ENCODE measurements around the gene LHX2. TPM values are rescaled to one million over a fixed set of nuclear protein-coding genes. Genes with fewer than 3 reads are reported as not detected.

LHX2 gene
- total RNA-seq, result under 1 TPM in 1 of 4 donors, not detected in 3; 0.22 TPM

DNA sequence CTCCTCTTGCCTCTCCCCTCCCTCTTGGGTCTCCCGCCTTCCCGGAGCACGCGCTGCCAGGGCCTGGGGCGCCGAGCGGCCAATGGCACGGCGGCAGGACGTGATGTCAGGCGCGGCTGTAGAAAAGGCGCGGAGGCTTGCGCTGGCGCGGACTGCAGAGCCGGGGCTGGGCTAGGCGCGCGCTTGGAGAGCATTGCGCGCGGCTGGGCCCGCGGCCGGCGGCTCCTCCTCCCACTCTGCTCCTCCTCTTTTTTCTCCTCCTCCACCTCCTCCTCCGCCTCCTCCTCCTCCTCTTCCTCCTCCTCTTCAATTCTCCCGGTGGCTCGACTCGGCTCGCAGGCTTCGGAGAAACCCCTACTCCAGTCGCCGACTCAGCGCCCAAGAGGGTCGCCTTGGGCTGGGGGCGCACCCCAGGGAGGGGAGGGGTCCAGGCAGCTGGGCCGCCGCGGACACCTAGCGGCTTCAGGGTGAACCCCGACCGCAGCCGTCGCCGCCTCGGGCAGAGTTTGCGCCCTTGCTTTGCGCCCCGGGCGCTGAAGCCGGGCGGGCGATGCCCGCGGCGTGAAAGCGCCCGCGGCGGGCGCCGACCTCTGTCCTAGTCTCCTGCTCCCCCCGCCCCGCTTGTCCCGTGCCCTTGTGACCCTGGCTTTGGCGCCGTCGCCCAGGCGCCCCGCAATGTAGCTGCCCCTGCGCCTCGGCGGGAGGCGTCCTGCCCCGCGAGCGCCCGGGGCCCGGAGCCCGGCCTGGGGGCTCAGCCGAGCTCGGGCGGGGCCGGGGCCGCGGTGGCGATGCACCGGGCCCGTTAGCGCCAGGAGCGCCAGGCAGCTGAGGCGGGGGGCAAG, at the start of gene LHX2:
LHX2 (plus strand) TSS at position 309 of the 842 bp plus-strand sequence. CDS start 581 bp downstream, outside the sequence.
- 0 to 3% methylated on average over 8 to 10 of the region's 95 CpGs for WGBS, 2 donors
- no peak for DNase-seq
- intact Hi-C loops (cut with DNase I), result no loop called here
- Histone ChIP-seq H3K9me3 (no peaks in the 10 kb centered on the region), H3K27ac (no peak within 1 kb of the TSS), H3K4me3 (peak within 1 kb of the TSS; percentile 7 to 61 (median 32)), H3K4me1 (peaks cover 32 to 86% (median 40%) of the 10 kb centered on the region in 3 donors), H3K36me3 (no peaks in the 10 kb centered on the region), H3K27me3 (peaks cover 79 to 100% (median 88%) of the 10 kb centered on the region in 4 donors)
- TF ChIP-seq POLR2A (IDR thresholded peaks at IDR 0.05), result no peak
- TF ChIP-seq CTCF (IDR thresholded peaks at IDR 0.05), result no peak

DNA sequence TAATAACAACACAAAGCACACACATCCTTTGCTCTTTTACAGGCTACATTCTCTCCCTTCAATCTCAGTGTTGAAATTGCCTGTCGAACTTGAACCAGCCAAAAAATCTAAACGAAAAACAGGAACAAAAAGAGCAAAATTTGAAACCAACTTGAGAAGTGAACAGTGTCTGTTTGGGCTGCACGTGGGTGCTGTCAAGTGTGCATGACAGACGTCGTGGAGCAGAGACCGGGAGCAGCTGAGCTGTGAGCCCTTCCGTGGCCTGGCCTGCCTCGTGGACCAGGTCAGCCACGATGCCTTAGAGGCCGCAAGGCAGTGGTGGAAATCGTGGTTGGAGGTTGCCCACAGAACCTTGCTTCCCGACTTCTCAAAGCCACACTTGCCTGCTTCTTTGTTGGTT, 46.8 kb upstream of the LHX2 start:
- WGBS, 2 donors, result 60 to 66% methylated on average over 11 to 12 of the region's 12 CpGs
- Histone ChIP-seq H3K27me3 (peaks cover 0 to 62% (median 0%) of the 10 kb centered on the region in 4 donors), H3K27ac (no peak overlapping the region), H3K4me1 (no peaks in the 10 kb centered on the region), H3K9me3 (no peaks in the 10 kb centered on the region), H3K4me3 (no peak overlapping the region), H3K36me3 (no peaks in the 10 kb centered on the region)
- TF ChIP-seq POLR2A (IDR thresholded peaks at IDR 0.05), result no peak
- no peak for TF ChIP-seq CTCF (IDR thresholded peaks at IDR 0.05)
- DNase-seq, result no peak
- intact Hi-C loops (cut with DNase I), result no loop called here

DNA sequence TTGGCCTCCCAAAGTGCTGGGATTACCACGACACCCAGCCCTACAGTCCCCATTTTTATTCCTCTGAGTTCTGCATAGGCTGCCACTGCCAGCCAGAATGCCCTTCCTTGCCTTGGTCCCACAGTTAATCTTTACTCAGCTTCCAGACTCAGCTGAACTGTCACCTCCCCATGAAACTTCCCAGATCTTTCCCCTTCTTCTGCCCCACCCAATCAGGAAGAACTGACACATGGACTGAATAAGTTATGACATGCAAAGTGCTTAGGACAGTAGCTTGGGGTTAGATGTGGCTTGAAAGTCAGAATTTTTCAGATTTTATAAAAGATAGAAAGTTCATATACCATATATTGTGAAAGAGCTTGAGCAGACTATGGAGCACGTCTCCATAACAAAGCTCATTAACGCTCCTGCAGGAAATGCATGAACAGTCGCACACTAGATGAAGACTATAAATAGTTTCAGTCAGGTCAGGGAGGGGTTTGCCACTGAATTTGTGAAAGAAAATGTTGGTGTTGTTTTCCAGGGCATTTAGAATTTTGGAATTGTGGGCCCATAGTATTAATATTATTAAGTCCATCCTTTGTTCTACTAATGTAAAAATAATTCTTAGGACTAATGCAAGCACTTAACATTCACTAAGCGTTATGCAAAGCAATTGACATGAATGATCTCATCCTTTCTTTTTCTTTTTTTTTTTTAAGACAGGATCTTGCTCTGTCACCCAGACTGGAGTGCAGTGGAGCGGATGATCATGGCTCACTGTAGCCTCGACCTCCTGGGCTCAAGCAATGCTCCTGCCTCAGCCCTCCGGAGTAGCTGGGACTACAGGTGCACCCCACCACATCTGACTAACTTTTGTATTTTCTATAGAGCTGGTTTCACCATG, 45.5 kb upstream of the LHX2 start:
- H3K4me1 ChIP-seq, result no peaks in the 10 kb centered on the region
- H3K9me3 ChIP-seq, result no peaks in the 10 kb centered on the region
- 63 to 67% methylated on average over 8 of the region's 8 CpGs for WGBS, 2 donors
- H3K36me3 ChIP-seq, result no peaks in the 10 kb centered on the region
- peaks cover 0 to 62% (median 0%) of the 10 kb centered on the region in 4 donors for H3K27me3 ChIP-seq
- H3K4me3 ChIP-seq, result no peak overlapping the region
- DNase-seq, result no peak
- H3K27ac ChIP-seq, result no peak overlapping the region
- intact Hi-C loops (cut with DNase I), result no loop called here
- TF ChIP-seq CTCF (IDR thresholded peaks at IDR 0.05), result no peak

DNA sequence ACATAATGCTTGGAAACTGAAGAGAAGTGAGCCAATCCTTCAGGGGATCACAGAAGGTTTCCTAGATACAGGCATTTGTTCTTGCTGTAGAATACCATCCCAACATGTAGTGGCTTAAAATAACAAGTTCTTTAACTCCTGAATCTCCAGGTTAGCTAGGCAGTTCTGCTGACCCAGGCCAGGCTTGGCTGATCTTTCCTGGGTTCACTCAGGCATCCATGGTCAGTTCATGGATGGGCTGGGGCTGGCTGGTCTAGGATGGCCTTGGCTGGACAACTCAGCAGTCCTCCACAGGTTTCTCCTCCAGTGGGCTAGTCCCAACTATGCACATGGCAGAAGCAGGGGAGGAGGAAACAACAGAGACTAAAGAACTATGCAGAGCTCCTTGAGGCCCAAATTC, 44.2 kb upstream of the LHX2 start:
- intact Hi-C loops (cut with DNase I), result no loop called here
- TF ChIP-seq CTCF (IDR thresholded peaks at IDR 0.05) (no peak), POLR2A (IDR thresholded peaks at IDR 0.05) (no peak)
- H3K36me3 ChIP-seq, result no peaks in the 10 kb centered on the region

DNA sequence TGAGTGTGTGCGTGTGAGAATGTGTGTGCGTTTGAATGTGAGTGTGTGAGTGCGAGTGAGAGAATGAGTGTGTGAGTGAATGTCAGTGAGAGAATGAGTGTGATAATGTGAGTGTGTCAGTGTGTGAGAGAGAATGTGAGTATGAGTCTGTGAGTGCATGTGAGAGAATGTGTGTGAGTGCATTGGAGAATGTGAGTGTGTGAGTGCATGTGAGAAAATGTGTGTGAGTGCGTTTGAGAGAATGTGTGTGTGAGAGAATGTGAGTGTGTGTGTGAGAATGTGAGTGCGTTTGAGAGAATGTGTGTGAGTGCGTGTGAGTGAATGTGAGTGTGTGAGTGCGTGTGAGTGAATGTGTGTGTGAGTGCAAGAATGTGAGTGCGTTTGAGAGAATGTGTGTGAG, 39.0 kb upstream of the LHX2 start:
- Histone ChIP-seq H3K9me3 (no peaks in the 10 kb centered on the region), H3K27me3 (peaks cover 0 to 59% (median 0%) of the 10 kb centered on the region in 4 donors), H3K36me3 (no peaks in the 10 kb centered on the region), H3K27ac (no peak overlapping the region), H3K4me1 (no peaks in the 10 kb centered on the region), H3K4me3 (no peak overlapping the region)
- 94% methylated on average over 8 of the region's 8 CpGs for WGBS, 2 donors
- intact Hi-C loops (cut with DNase I), result no loop called here
- no peak for TF ChIP-seq POLR2A (IDR thresholded peaks at IDR 0.05)
- TF ChIP-seq CTCF (IDR thresholded peaks at IDR 0.05), result no peak
- DNase-seq, result no peak

More for the DNA sequence above, 44.2 kb upstream of the LHX2 start:
- Histone ChIP-seq H3K27ac (no peak overlapping the region), H3K9me3 (no peaks in the 10 kb centered on the region), H3K4me1 (no peaks in the 10 kb centered on the region), H3K4me3 (no peak overlapping the region), H3K27me3 (peaks cover 0 to 55% (median 0%) of the 10 kb centered on the region in 4 donors)
- no peak for DNase-seq

Measured in esophagus squamous epithelium (tissue), 5 donors.